WTC11 (cell line): ENCODE data around the gene SCO1. TPM values are rescaled to one million over a fixed set of nuclear protein-coding genes. Genes with fewer than 3 reads are reported as not detected.

Source experiments
- ATAC-seq: fragments of 200-7000 bp; cut with Tn5 transposase; 2 replicates; pipeline ENCODE4 v1.10.0; 2021; ENCODE audit warnings: mild to moderate bottlenecking, moderate library complexity
- CTCF ChIA-PET: fragments of 300-600 bp; sonication (Branson Sonifier 250); formaldehyde crosslinking; loops from one replicate; lab custom pipeline; 2021; ENCODE audit warnings: antibody characterized with exemption; lab: Charles Lee
- POLR2A ChIA-PET: fragments of 350-600 bp; sonication (Branson Sonifier 250); formaldehyde crosslinking; loops from one replicate; lab custom pipeline; 2021; ENCODE audit warnings: antibody characterized with exemption; lab: Charles Lee
- DNase-seq: peaks from one replicate; pipeline ENCODE4 v3.0.0; 2021; ENCODE audit warnings: low spot score
- H3K27ac Mint-ChIP-seq: 2 replicates; pipeline ENCODE4 v1.8.0; 2021; ENCODE audit warnings: mixed read lengths
- H3K27me3 Mint-ChIP-seq: 2 replicates; pipeline ENCODE4 v1.8.0; 2021; ENCODE audit warnings: low read depth, mild to moderate bottlenecking, moderate library complexity, mixed read lengths
- H3K36me3 Mint-ChIP-seq: 2 replicates; pipeline ENCODE4 v1.8.0; 2021; ENCODE audit warnings: mixed read lengths
- H3K4me1 Mint-ChIP-seq: 2 replicates; pipeline ENCODE4 v1.8.0; 2022; ENCODE audit warnings: mixed read lengths
- H3K4me3 Mint-ChIP-seq: 2 replicates; pipeline ENCODE4 v1.8.0; 2021; ENCODE audit warnings: mild to moderate bottlenecking, moderate library complexity, mixed read lengths
- H3K9me3 Mint-ChIP-seq: 2 replicates; pipeline ENCODE4 v1.8.0; 2021; ENCODE audit warnings: mixed read lengths
- ATF6 ChIP-seq: sonication (generic); formaldehyde crosslinking; IDR thresholded peaks from 2 replicates; pipeline ENCODE4 v1.8.1; 2023; ENCODE audit warnings: mild to moderate bottlenecking, missing genetic modification reagents
- ETV6 ChIP-seq: sonication (generic); formaldehyde crosslinking; IDR thresholded peaks from 2 replicates; pipeline ENCODE4 v1.8.1; 2022; ENCODE audit warnings: mild to moderate bottlenecking, missing genetic modification reagents
- FOXJ3 ChIP-seq: sonication (generic); formaldehyde crosslinking; IDR thresholded peaks from 2 replicates; pipeline ENCODE4 v1.9.0; 2021; ENCODE audit warnings: missing genetic modification reagents, mild to moderate bottlenecking, borderline replicate concordance
- MXD4 ChIP-seq: fragments of 250-450 bp; sonication (Bioruptor Pico); IDR thresholded peaks from 2 replicates; pipeline ENCODE4 v1.8.0; 2021; ENCODE audit warnings: mild to moderate bottlenecking, moderate library complexity, borderline replicate concordance
- MYBL2 ChIP-seq: sonication (generic); formaldehyde crosslinking; IDR thresholded peaks from 2 replicates; pipeline ENCODE4 v1.8.1; 2023; ENCODE audit warnings: mild to moderate bottlenecking, moderate library complexity, missing genetic modification reagents
- NR3C1 ChIP-seq: sonication (generic); formaldehyde crosslinking; conservative IDR thresholded peaks from 2 replicates; pipeline ENCODE4 v1.8.1; 2023; ENCODE audit warnings: low read depth, mild to moderate bottlenecking, missing genetic modification reagents
- PRDM15 ChIP-seq: sonication (generic); formaldehyde crosslinking; IDR thresholded peaks from 2 replicates; pipeline ENCODE4 v1.8.0; 2022; ENCODE audit warnings: missing genetic modification reagents
- RORB ChIP-seq: fragments of 250-450 bp; sonication (Bioruptor Pico); IDR thresholded peaks from 2 replicates; pipeline ENCODE4 v1.9.0; 2021; ENCODE audit warnings: mild to moderate bottlenecking
- TCF7 ChIP-seq: sonication (generic); formaldehyde crosslinking; IDR thresholded peaks from 2 replicates; pipeline ENCODE4 v1.8.0; 2022; ENCODE audit warnings: mild to moderate bottlenecking, low read depth, missing genetic modification reagents, moderate library complexity
- USF1 ChIP-seq: sonication (generic); formaldehyde crosslinking; IDR thresholded peaks from 2 replicates; pipeline ENCODE4 v1.8.0; 2022; ENCODE audit warnings: mild to moderate bottlenecking, missing genetic modification reagents
- ZNF671 ChIP-seq: fragments of 250-450 bp; sonication (Bioruptor Pico); IDR thresholded peaks from 2 replicates; pipeline ENCODE4 v1.8.0; 2021; ENCODE audit warnings: mild to moderate bottlenecking
- total RNA-seq: library from RNA; stranded (reverse); gene quantifications from 3 replicates; pipeline ENCODE4 v1.2.3, GENCODE V29; 2021
- TF ChIP-seq, protein P1 (sequence below): sonication (generic); formaldehyde crosslinking; conservative IDR thresholded peaks from 2 replicates; pipeline ENCODE4 v1.8.1; 2023; ENCODE audit warnings: mild to moderate bottlenecking, low read depth, missing genetic modification reagents, moderate library complexity
- TF ChIP-seq, protein P2 (sequence below): fragments of 200-600 bp; IDR thresholded peaks from 2 replicates; pipeline ENCODE4 v1.8.0; 2022; ENCODE audit warnings: antibody characterized with exemption
- TF ChIP-seq, protein P3 (sequence below): fragments of 250-450 bp; sonication (Bioruptor Pico); IDR thresholded peaks from 2 replicates; pipeline ENCODE4 v1.9.0; 2021; ENCODE audit warnings: moderate library complexity, mild to moderate bottlenecking, inconsistent platforms, borderline replicate concordance

SCO1 gene
- total RNA-seq, 1 experiment from 2014 or later, result 63.8 TPM

- ChIA-PET CTCF (interaction anchor here (1.4 to 2.0 kb wide), 2 partner anchors 9 to 328 kb away, joined by 5 to 6 read pairs; no protein-coding TSS in a partner anchor), POLR2A (no interaction called here)
- no peak for TF ChIP-seq PRDM15 (CRISPR knock-in tag)
- no peak for TF ChIP-seq ATF6 (CRISPR knock-in tag)
- TF ChIP-seq ZNF671 (CRISPR knock-in tag), result no peak
- ATAC-seq (no peak), DNase-seq (no peak)
- Mint-ChIP-seq H3K9me3 (no peaks in the 10 kb centered on the region), H3K36me3 (no peaks in the 10 kb centered on the region), H3K27me3 (no peaks in the 10 kb centered on the region), H3K4me3 (no peak overlapping the region), H3K27ac (no peak overlapping the region), H3K4me1 (no peaks in the 10 kb centered on the region)
Observed at GRCh38 chr17:10623737-10624338, 73.5 kb downstream of the SCO1 start.

GRCh38 chr17:10622617-10623485 lies 74.5 kb downstream of the SCO1 start:
- TF ChIP-seq ETV6 (CRISPR knock-in tag), result no peak
- no peak for TF ChIP-seq TCF7
- TF ChIP-seq, protein P1, sequence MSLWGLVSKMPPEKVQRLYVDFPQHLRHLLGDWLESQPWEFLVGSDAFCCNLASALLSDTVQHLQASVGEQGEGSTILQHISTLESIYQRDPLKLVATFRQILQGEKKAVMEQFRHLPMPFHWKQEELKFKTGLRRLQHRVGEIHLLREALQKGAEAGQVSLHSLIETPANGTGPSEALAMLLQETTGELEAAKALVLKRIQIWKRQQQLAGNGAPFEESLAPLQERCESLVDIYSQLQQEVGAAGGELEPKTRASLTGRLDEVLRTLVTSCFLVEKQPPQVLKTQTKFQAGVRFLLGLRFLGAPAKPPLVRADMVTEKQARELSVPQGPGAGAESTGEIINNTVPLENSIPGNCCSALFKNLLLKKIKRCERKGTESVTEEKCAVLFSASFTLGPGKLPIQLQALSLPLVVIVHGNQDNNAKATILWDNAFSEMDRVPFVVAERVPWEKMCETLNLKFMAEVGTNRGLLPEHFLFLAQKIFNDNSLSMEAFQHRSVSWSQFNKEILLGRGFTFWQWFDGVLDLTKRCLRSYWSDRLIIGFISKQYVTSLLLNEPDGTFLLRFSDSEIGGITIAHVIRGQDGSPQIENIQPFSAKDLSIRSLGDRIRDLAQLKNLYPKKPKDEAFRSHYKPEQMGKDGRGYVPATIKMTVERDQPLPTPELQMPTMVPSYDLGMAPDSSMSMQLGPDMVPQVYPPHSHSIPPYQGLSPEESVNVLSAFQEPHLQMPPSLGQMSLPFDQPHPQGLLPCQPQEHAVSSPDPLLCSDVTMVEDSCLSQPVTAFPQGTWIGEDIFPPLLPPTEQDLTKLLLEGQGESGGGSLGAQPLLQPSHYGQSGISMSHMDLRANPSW (CRISPR knock-in tag), result no peak
- TF ChIP-seq MXD4 (CRISPR knock-in tag), result no peak
- TF ChIP-seq NR3C1 (CRISPR knock-in tag), result no peak
- TF ChIP-seq, protein P2, sequence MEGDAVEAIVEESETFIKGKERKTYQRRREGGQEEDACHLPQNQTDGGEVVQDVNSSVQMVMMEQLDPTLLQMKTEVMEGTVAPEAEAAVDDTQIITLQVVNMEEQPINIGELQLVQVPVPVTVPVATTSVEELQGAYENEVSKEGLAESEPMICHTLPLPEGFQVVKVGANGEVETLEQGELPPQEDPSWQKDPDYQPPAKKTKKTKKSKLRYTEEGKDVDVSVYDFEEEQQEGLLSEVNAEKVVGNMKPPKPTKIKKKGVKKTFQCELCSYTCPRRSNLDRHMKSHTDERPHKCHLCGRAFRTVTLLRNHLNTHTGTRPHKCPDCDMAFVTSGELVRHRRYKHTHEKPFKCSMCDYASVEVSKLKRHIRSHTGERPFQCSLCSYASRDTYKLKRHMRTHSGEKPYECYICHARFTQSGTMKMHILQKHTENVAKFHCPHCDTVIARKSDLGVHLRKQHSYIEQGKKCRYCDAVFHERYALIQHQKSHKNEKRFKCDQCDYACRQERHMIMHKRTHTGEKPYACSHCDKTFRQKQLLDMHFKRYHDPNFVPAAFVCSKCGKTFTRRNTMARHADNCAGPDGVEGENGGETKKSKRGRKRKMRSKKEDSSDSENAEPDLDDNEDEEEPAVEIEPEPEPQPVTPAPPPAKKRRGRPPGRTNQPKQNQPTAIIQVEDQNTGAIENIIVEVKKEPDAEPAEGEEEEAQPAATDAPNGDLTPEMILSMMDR, result no peak
- TF ChIP-seq, protein P3, sequence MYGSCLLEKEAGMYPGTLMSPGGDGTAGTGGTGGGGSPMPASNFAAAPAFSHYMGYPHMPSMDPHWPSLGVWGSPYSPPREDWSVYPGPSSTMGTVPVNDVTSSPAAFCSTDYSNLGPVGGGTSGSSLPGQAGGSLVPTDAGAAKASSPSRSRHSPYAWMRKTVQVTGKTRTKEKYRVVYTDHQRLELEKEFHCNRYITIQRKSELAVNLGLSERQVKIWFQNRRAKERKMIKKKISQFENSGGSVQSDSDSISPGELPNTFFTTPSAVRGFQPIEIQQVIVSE, result no peak
- no peak for TF ChIP-seq FOXJ3 (CRISPR knock-in tag)
- no peak for TF ChIP-seq MYBL2 (CRISPR knock-in tag)
- no peak for TF ChIP-seq USF1
- TF ChIP-seq RORB (CRISPR knock-in tag), result no peak
- Mint-ChIP-seq H3K4me1 (no peaks in the 10 kb centered on the region), H3K27me3 (no peaks in the 10 kb centered on the region), H3K36me3 (no peaks in the 10 kb centered on the region), H3K9me3 (no peaks in the 10 kb centered on the region), H3K27ac (no peak overlapping the region), H3K4me3 (no peak overlapping the region)
- CTCF ChIA-PET, result interaction anchor here (1.4 to 2.0 kb wide), 3 partner anchors 8 to 327 kb away, joined by 4 to 6 read pairs (median 5); no protein-coding TSS in a partner anchor
- POLR2A ChIA-PET, result no interaction called here
- ATAC-seq, result no peak
- DNase-seq, result no peak
